Limb (tissue), 2 donors: ENCODE measurements around the gene MAPRE3.
A peak's percentile ranks its signal among the peaks of the same experiment; 100 is the strongest.

Experiments
- DNase-seq, 2 donors: peaks; one replicate each; pipeline ENCODE4 v3.0.0-alpha.2; 2016; ENCODE audit errors: extremely low spot score in 2 of 2

The MAPRE3 gene

GRCh38 chr2:27010139-27010538 lies 39.7 kb downstream of the MAPRE3 start:
- DNase-seq = no peak

GRCh38 chr2:27013738-27014137 lies 43.3 kb downstream of the MAPRE3 start:
- DNase-seq = no peak

GRCh38 chr2:27014771-27015433 lies 44.5 kb downstream of the MAPRE3 start:
- DNase-seq = no peak

- peak; percentile 51 to 64 for DNase-seq
Measured at GRCh38 chr2:27016801-27017325, 46.4 kb downstream of the MAPRE3 start.

- DNase-seq = no peak
Measured at GRCh38 chr2:27018142-27018541, 47.7 kb downstream of the MAPRE3 start.

GRCh38 chr2:27019459-27019858 lies 49.0 kb downstream of the MAPRE3 start:
- DNase-seq = no peak

- no peak for DNase-seq
Measured at GRCh38 chr2:27019931-27020855, 49.8 kb downstream of the MAPRE3 start.

GRCh38 chr2:27021253-27022049 lies 51.0 kb downstream of the MAPRE3 start:
- no peak for DNase-seq

GRCh38 chr2:27023740-27024139 lies 53.3 kb downstream of the MAPRE3 start:
- DNase-seq = no peak

GRCh38 chr2:27024188-27024587 lies 53.8 kb downstream of the MAPRE3 start:
- no peak for DNase-seq

GRCh38 chr2:27024812-27025211 lies 54.4 kb downstream of the MAPRE3 start:
- DNase-seq = no peak

GRCh38 chr2:27025281-27025800 lies 54.9 kb downstream of the MAPRE3 start:
- DNase-seq = no peak

GRCh38 chr2:27025861-27026851 lies 55.7 kb downstream of the MAPRE3 start:
- no peak for DNase-seq

- no peak for DNase-seq
Measured at GRCh38 chr2:27027211-27027651, 56.8 kb downstream of the MAPRE3 start.

GRCh38 chr2:27029051-27029450 lies 58.6 kb downstream of the MAPRE3 start:
- no peak for DNase-seq

GRCh38 chr2:27032495-27033252 lies 62.2 kb downstream of the MAPRE3 start, which contains the start of gene TMEM214:
Gene TMEM214 (plus strand): TSS chr2:27032965. CDS start chr2:27033016, 51 bp downstream.
- DNase-seq = peak; percentile 90 to 93

- no peak for DNase-seq
Measured at GRCh38 chr2:27033253-27033852, 62.9 kb downstream of the MAPRE3 start.

GRCh38 chr2:27038012-27038411 lies 67.6 kb downstream of the MAPRE3 start:
- DNase-seq = no peak
